Loucy (cell line): ENCODE results near the gene LRCH1.

Experiments
- EZH2phosphoT487 ChIP-seq: fragments of 200-600 bp; IDR thresholded peaks from 2 replicates; pipeline ENCODE4 v1.6.1; 2018; ENCODE audit warnings: antibody characterized with exemption, mild to moderate bottlenecking, moderate library complexity, borderline replicate concordance
- TF ChIP-seq, protein P1 (sequence below): fragments of 200-600 bp; sonication (generic); conservative IDR thresholded peaks from 2 replicates; pipeline ENCODE4 v1.5.1; 2014; ENCODE audit warnings: mild to moderate bottlenecking, antibody characterized with exemption, low read length

DNA sequence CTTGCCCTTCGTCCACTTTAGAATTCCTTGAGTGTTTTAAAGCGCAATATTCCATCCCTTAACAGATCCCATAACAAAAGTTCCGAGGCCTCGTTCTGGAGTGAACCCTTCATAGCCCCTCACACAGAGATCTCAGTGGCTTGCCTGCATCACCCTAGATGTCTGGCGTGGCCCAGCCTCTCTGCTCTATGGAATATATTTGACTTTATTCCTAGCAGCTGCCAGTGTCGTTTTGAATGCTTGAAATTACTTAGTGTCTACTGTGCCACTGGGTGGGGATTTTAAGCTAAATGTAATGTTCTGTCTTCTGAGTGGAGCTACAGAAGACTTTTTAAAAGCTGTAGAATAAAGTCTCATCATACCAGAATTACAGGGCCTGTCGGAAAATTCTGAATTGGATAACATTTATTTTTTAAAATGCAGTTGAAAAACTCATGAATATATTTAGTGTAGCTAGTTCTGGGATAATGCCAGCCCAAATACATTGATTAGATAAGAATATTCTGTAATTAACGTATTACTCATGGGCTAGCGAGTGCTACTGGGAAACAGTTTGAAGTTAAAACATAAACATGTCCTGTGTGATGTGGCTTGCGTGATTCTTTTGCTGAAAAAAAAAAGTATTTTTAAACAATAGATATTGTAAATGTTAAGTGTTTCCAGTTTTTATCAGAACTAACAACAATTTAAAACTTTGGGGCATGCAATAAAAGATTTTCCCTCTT, 132.2 kb downstream of the LRCH1 start:
- TF ChIP-seq, protein P1, sequence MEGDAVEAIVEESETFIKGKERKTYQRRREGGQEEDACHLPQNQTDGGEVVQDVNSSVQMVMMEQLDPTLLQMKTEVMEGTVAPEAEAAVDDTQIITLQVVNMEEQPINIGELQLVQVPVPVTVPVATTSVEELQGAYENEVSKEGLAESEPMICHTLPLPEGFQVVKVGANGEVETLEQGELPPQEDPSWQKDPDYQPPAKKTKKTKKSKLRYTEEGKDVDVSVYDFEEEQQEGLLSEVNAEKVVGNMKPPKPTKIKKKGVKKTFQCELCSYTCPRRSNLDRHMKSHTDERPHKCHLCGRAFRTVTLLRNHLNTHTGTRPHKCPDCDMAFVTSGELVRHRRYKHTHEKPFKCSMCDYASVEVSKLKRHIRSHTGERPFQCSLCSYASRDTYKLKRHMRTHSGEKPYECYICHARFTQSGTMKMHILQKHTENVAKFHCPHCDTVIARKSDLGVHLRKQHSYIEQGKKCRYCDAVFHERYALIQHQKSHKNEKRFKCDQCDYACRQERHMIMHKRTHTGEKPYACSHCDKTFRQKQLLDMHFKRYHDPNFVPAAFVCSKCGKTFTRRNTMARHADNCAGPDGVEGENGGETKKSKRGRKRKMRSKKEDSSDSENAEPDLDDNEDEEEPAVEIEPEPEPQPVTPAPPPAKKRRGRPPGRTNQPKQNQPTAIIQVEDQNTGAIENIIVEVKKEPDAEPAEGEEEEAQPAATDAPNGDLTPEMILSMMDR, result no peak
- no peak for TF ChIP-seq EZH2phosphoT487
